IMR-90 (cell line): ENCODE measurements around the gene FGG. TPM values are rescaled to one million over a fixed set of nuclear protein-coding genes. Genes with fewer than 3 reads are reported as not detected.

Source experiments
- ATAC-seq: fragments of 200-7000 bp; cut with Tn5 transposase; 2 replicates; pipeline ENCODE4 v1.9.1; 2020; ENCODE audit warnings: low read depth, mild to moderate bottlenecking, moderate library complexity
- Bru-seq: library from RNA; stranded (reverse); fragments of 400-500 nt; gene quantifications from one replicate; lab custom pipeline; 2021; lab: Mats Ljungman, UMichigan
- BruChase-seq, 2 experiments: library from RNA; stranded (reverse); fragments of 400-500 nt; gene quantifications; one replicate each; lab custom pipeline; 2021; lab: Mats Ljungman, UMichigan
- BruUV-seq: library from RNA; stranded (reverse); fragments of 400-500 nt; replicated peaks from 2 replicates; lab custom pipeline; 2021; lab: Mats Ljungman, UMichigan
- CTCF ChIA-PET: fragments of 300-600 bp; formaldehyde crosslinking; extraction: SDS; loops from one replicate; lab custom pipeline; 2021; ENCODE audit warnings: antibody characterized with exemption; lab: Yijun Ruan, JAX
- POLR2A ChIA-PET: fragments of 300-600 bp; sonication (Branson Sonifier 250); formaldehyde crosslinking; loops from one replicate; lab custom pipeline; 2022; ENCODE audit warnings: antibody characterized with exemption; ENCODE audit not compliant: unreplicated experiment; lab: Charles Lee
- DNase-seq: peaks from one replicate; pipeline ENCODE4 v3.0.0; 2013
- H2AFZ ChIP-seq: replicated peaks from 2 replicates; pipeline ENCODE3; 2013; ENCODE audit warnings: low read length, mild to moderate bottlenecking; ENCODE audit not compliant: poor library complexity
- H2AK5ac ChIP-seq: 2 replicates; pipeline ENCODE4 v1.6.1; 2013; ENCODE audit warnings: low read depth, low read length, inconsistent platforms
- H2AK9ac ChIP-seq: replicated peaks from 2 replicates; pipeline ENCODE3; 2013; ENCODE audit warnings: mild to moderate bottlenecking, low read depth, low read length, moderate library complexity; ENCODE audit not compliant: poor library complexity
- H2BK120ac ChIP-seq: 2 replicates; pipeline ENCODE4 v1.6.1; 2013; ENCODE audit warnings: low read depth, low read length, inconsistent platforms
- H2BK15ac ChIP-seq: 3 replicates; pipeline ENCODE4 v1.6.1; 2013; ENCODE audit warnings: low read depth, low read length, inconsistent platforms
- H2BK20ac ChIP-seq: 2 replicates; pipeline ENCODE4 v1.6.1; 2013; ENCODE audit warnings: low read depth, mild to moderate bottlenecking, inconsistent platforms, low read length, moderate library complexity
- H2BK5ac ChIP-seq: 2 replicates; pipeline ENCODE4 v1.6.1; 2013; ENCODE audit warnings: mild to moderate bottlenecking, low read depth, low read length, inconsistent platforms; ENCODE audit not compliant: poor library complexity, severe bottlenecking
- H3K14ac ChIP-seq: replicated peaks from 2 replicates; pipeline ENCODE4 v1.6.1; 2013; ENCODE audit warnings: low read depth, low read length, inconsistent platforms
- H3K18ac ChIP-seq: 2 replicates; pipeline ENCODE4 v1.6.1; 2013; ENCODE audit warnings: low read depth, low read length, control low read depth
- H3K23ac ChIP-seq: 2 replicates; pipeline ENCODE4 v1.6.1; 2013; ENCODE audit warnings: low read depth, low read length, inconsistent platforms
- H3K27ac ChIP-seq: 2 replicates; pipeline ENCODE4 v1.5.1; 2013; ENCODE audit warnings: mild to moderate bottlenecking, control low read depth, low read length; ENCODE audit not compliant: insufficient read depth
- H3K27me3 ChIP-seq: 2 replicates; pipeline ENCODE4 v1.6.1; 2013; ENCODE audit warnings: low read length; ENCODE audit not compliant: control insufficient read depth, insufficient read depth
- H3K36me3 ChIP-seq: 2 replicates; pipeline ENCODE4 v1.6.1; 2013; ENCODE audit warnings: low read length, mixed read lengths; ENCODE audit not compliant: control insufficient read depth, insufficient read depth
- H3K4ac ChIP-seq: 2 replicates; pipeline ENCODE4 v1.6.1; 2013; ENCODE audit warnings: low read depth, low read length, inconsistent platforms
- H3K4me1 ChIP-seq: 2 replicates; pipeline ENCODE4 v1.6.1; 2013; ENCODE audit warnings: low read length, mixed read lengths; ENCODE audit not compliant: control insufficient read depth, insufficient read depth
- H3K4me2 ChIP-seq: 2 replicates; pipeline ENCODE4 v1.6.1; 2013; ENCODE audit warnings: low read depth, mild to moderate bottlenecking, control low read depth, low read length, moderate library complexity
- H3K4me3 ChIP-seq: 2 replicates; pipeline ENCODE4 v1.5.1; 2013; ENCODE audit warnings: low read depth, mild to moderate bottlenecking, control low read depth, low read length, moderate library complexity; ENCODE audit not compliant: insufficient read depth
- H3K56ac ChIP-seq: 2 replicates; pipeline ENCODE4 v1.6.1; 2013; ENCODE audit warnings: low read length, inconsistent platforms; ENCODE audit not compliant: insufficient read depth; ENCODE audit errors: extremely low read depth
- H3K79me1 ChIP-seq, 2 experiments: 2 replicates each; pipeline ENCODE4 v1.6.1; 2013; ENCODE audit warnings: low read length in 2 of 2, inconsistent platforms in 1 of 2, low read depth in 1 of 2
- H3K9ac ChIP-seq: 2 replicates; pipeline ENCODE4 v1.6.1; 2013; ENCODE audit warnings: low read depth, low read length, control low read depth
- H3K9me1 ChIP-seq: 2 replicates; pipeline ENCODE4 v1.6.1; 2013; ENCODE audit warnings: low read length, inconsistent platforms; ENCODE audit not compliant: insufficient read depth
- H3K9me3 ChIP-seq: 2 replicates; pipeline ENCODE4 v1.6.1; 2013; ENCODE audit warnings: low read length; ENCODE audit not compliant: control insufficient read depth, insufficient read depth
- H4K20me1 ChIP-seq: 2 replicates; pipeline ENCODE4 v1.6.1; 2013; ENCODE audit warnings: low read length, inconsistent platforms; ENCODE audit not compliant: insufficient read depth
- H4K5ac ChIP-seq: 2 replicates; pipeline ENCODE4 v1.6.1; 2013; ENCODE audit warnings: mild to moderate bottlenecking, low read depth, low read length, control low read depth
- H4K8ac ChIP-seq, 2 experiments: 2 replicates each; pipeline ENCODE4 v1.6.1; 2013; ENCODE audit warnings: low read depth in 2 of 2, low read length in 2 of 2, control low read depth in 1 of 2, inconsistent platforms in 1 of 2
- H4K91ac ChIP-seq: 2 replicates; pipeline ENCODE4 v1.6.1; 2013; ENCODE audit warnings: low read depth, low read length, inconsistent platforms; ENCODE audit not compliant: insufficient read depth
- CEBPB ChIP-seq: IDR thresholded peaks from 2 replicates; pipeline ENCODE4 v1.6.1; 2012; ENCODE audit warnings: low read depth, low read length, improper control_type of control experiment
- NFE2L2 ChIP-seq: fragments of 150-350 bp; IDR thresholded peaks from 2 replicates; pipeline ENCODE4 v1.6.1; 2016; ENCODE audit warnings: low read depth, mild to moderate bottlenecking, low read length
- RFX5 ChIP-seq: IDR thresholded peaks from 2 replicates; pipeline ENCODE4 v1.8.0; 2012; ENCODE audit warnings: low read depth, mild to moderate bottlenecking, low read length, moderate library complexity
- SMC3 ChIP-seq: fragments of 150-350 bp; IDR thresholded peaks from 2 replicates; pipeline ENCODE4 v1.6.1; 2016; ENCODE audit warnings: low read depth, mild to moderate bottlenecking, antibody characterized with exemption, low read length, moderate library complexity
- WGBS, 2 experiments: methylation state at CpG; one replicate each; pipeline versions ENCODE4 v1.1.5 to v1.1.7; 2013; ENCODE audit warnings: missing lambda C conversion rate in 2 of 2; ENCODE audit not compliant: insufficient read length in 1 of 2; ENCODE audit errors: extremely low coverage in 2 of 2; 5-methylcytosine and 5-hydroxymethylcytosine counted together
- dilution Hi-C: fragments of 300-500 bp; cut with HindIII; formaldehyde crosslinking; loops from one replicate; pipeline ENCODE4 v1.14.3; 2018; ENCODE audit warnings: low sequenced_read_pairs; ENCODE audit not compliant: unreplicated experiment
- in situ Hi-C: fragments of 300-500 bp; cut with MboI; formaldehyde crosslinking; loops from 3 replicates; pipeline ENCODE4 v1.14.3; 2019; ENCODE audit warnings: low sequenced_read_pairs, inconsistent platforms, mixed read lengths
- intact Hi-C: fragments of 100-400 bp; cut with micrococcal nuclease; formaldehyde crosslinking; loops from 2 replicates; pipeline ENCODE4 v1.10.0; 2022
- long read RNA-seq: library from polyadenylated mRNA; unstranded; transcript quantifications from one replicate; pipeline ENCODE4 v2.0.0, GENCODE V29; 2021; ENCODE audit not compliant: unreplicated experiment
- polyA plus RNA-seq, 3 experiments: library from polyadenylated mRNA; depleted of rRNA; stranded (reverse); fragments of >200 nt; gene quantifications; 2 replicates each; pipeline ENCODE4 v1.2.3, GENCODE V29; 2012; ENCODE audit warnings: low replicate concordance in 1 of 3
- total RNA-seq: library from RNA; depleted of rRNA; stranded (reverse); fragments of >200 nt; gene quantifications from 2 replicates; pipeline ENCODE4 v1.2.3, GENCODE V29; 2012; rRNA removed
- TF ChIP-seq, protein P1 (sequence below): conservative IDR thresholded peaks from 2 replicates; pipeline ENCODE4 v1.5.1; 2012; ENCODE audit warnings: mild to moderate bottlenecking, low read depth, low read length, improper control_type of control experiment

FGG gene
- not detected in 2 replicates for total RNA-seq
- not detected in 2 replicates for polyA plus RNA-seq (2012; rRNA removed)
- polyA plus RNA-seq (2012; cell fraction: cytosol; rRNA removed): not detected in 2 replicates
- not detected in 2 replicates for polyA plus RNA-seq (2012; cell fraction: nucleus; rRNA removed; ENCODE audit: low replicate concordance)
- not detected for Bru-seq, nascent RNA
- not detected for BruChase-seq, experiment 1, labeled RNA remaining after a 6-hour chase
- BruChase-seq, experiment 2, labeled RNA remaining after a 2-hour chase: not detected
- long read RNA-seq: 0 reads

DNA sequence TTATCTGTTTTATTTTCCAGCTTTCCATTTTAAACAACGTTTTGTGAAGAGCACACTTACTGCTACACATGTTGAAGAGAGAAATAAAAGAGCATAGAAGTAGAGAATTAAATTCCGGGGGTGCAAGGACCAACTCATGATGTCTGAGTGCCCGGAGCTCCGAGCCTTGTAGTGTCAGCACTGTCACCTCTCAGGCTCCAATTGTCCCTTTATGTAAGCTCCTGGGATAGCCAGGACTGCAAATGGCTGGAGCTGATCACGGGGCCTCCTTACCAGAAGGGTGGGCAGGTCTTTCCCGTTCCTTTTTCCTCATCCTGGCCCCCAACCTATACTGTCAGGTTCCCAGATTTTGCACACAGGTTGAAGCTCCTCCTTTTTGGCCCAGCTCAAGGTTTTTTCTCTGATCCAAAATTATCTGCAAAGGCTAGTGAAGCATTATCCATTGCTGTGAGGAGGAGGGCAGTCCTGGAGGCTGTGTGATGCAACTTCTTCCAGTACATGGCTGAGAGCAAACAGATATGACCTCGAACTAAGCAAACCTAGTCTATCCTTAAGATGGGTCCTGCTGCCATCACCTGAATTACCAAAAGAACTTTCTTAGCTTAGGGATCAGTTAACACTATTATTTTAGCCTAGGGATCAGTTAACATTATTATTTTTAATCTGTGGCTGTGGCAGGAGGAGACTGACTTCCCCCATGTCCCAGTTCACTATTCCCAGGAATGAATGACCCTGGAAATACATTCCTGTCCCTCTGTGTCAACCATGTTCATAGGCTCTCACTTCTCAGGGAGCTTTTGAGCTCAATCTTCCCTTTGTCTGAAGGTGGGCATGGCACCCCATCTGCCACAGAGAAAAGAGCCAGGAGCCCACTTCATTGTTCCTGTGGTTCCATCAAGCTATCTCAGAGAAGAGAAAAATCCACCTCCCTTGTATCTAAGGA is at the start of gene FGG:
Gene FGG (minus strand): TSS at position 185 of the 943 bp plus-strand sequence. CDS start 47 bp downstream, at position 138.
- Histone ChIP-seq H2AK9ac (no peak within 1 kb of the TSS), H3K9me1 (no peaks in the 10 kb centered on the region), H2BK5ac (no peak within 1 kb of the TSS), H3K27ac (no peak within 1 kb of the TSS), H2BK20ac (no peak within 1 kb of the TSS), H3K4me3 (no peak within 1 kb of the TSS), H4K8ac (no peak within 1 kb of the TSS), H2BK15ac (no peak within 1 kb of the TSS), H3K9ac (no peak within 1 kb of the TSS), H2BK120ac (no peak within 1 kb of the TSS), H3K18ac (no peak within 1 kb of the TSS), H4K91ac (no peak within 1 kb of the TSS), H3K4ac (no peak within 1 kb of the TSS), H3K23ac (no peak within 1 kb of the TSS), H3K9me3 (no peaks in the 10 kb centered on the region), H2AK5ac (no peak within 1 kb of the TSS), H3K14ac (no peak within 1 kb of the TSS), H3K4me2 (no peak within 1 kb of the TSS), H3K4me1 (no peaks in the 10 kb centered on the region), H3K27me3 (no peaks in the 10 kb centered on the region; the same call in 1 of the 2 replicates), H2AFZ (no peak within 1 kb of the TSS), H4K20me1 (no peaks in the 10 kb centered on the region), H3K56ac (no peak within 1 kb of the TSS), H3K36me3 (no peaks in the 10 kb centered on the region), H4K5ac (no peak within 1 kb of the TSS), H3K79me1 (no peaks in the 10 kb centered on the region)
- in situ Hi-C loops: no loop called here
- dilution Hi-C loops: no loop called here
- POLR2A ChIA-PET: no interaction called here
- WGBS, 2 experiments: 48% methylated on average over 2 of the region's 7 CpGs; no CpG with 5 or more reads in 1 of the 2 experiments
- ATAC-seq (no peak), DNase-seq (no peak)
- CTCF ChIA-PET: interaction anchor here (1.6 kb wide), 1 partner anchor 53 kb away, joined by 5 read pairs; no protein-coding TSS in a partner anchor
- no TSS peak for BruUV-seq
- no peak for TF ChIP-seq CEBPB
- no peak for TF ChIP-seq SMC3
- TF ChIP-seq RFX5: no peak
- TF ChIP-seq, protein P1, sequence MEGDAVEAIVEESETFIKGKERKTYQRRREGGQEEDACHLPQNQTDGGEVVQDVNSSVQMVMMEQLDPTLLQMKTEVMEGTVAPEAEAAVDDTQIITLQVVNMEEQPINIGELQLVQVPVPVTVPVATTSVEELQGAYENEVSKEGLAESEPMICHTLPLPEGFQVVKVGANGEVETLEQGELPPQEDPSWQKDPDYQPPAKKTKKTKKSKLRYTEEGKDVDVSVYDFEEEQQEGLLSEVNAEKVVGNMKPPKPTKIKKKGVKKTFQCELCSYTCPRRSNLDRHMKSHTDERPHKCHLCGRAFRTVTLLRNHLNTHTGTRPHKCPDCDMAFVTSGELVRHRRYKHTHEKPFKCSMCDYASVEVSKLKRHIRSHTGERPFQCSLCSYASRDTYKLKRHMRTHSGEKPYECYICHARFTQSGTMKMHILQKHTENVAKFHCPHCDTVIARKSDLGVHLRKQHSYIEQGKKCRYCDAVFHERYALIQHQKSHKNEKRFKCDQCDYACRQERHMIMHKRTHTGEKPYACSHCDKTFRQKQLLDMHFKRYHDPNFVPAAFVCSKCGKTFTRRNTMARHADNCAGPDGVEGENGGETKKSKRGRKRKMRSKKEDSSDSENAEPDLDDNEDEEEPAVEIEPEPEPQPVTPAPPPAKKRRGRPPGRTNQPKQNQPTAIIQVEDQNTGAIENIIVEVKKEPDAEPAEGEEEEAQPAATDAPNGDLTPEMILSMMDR: no peak
- no peak for TF ChIP-seq NFE2L2
- intact Hi-C loops: no loop called here
